T-helper 1 cell treated with Interleukin-12 subunit alpha and Interleukin-12 subunit beta and Interleukin-4 antibody, amounts not matched to agents 30 μg/mL and 1 μg/mL, for 36 hours (primary cell): ENCODE measurements around the gene HCFC1.
A peak's percentile ranks its signal among the peaks of the same experiment; 100 is the strongest.

Experiments used
- H3K27ac Mint-ChIP-seq: one replicate; pipeline ENCODE4 v1.8.0; 2021; ENCODE audit warnings: mild to moderate bottlenecking, mixed read lengths
- H3K27me3 Mint-ChIP-seq: one replicate; pipeline ENCODE4 v1.8.0; 2021; ENCODE audit warnings: low read depth, mixed read lengths
- H3K36me3 Mint-ChIP-seq: one replicate; pipeline ENCODE4 v1.8.0; 2021; ENCODE audit warnings: low read depth, mixed read lengths
- H3K4me1 Mint-ChIP-seq: one replicate; pipeline ENCODE4 v1.8.0; 2021; ENCODE audit warnings: low read depth, mixed read lengths
- H3K4me3 Mint-ChIP-seq: one replicate; pipeline ENCODE4 v1.8.0; 2021; ENCODE audit warnings: mild to moderate bottlenecking, moderate library complexity, mixed read lengths
- H3K9me3 Mint-ChIP-seq: one replicate; pipeline ENCODE4 v1.8.0; 2021; ENCODE audit warnings: mixed read lengths

HCFC1 gene

GRCh38 chrX:153950127-153950526 lies 21.5 kb downstream of the HCFC1 start:
- no peak overlapping the region for H3K27ac Mint-ChIP-seq
- no peak overlapping the region for H3K4me3 Mint-ChIP-seq
- H3K9me3 Mint-ChIP-seq, result no peaks in the 10 kb centered on the region
- peaks cover 11% of the 10 kb centered on the region for H3K4me1 Mint-ChIP-seq
- H3K36me3 Mint-ChIP-seq, result peaks cover 17% of the 10 kb centered on the region
- no peaks in the 10 kb centered on the region for H3K27me3 Mint-ChIP-seq

GRCh38 chrX:153948847-153949805 lies 22.5 kb downstream of the HCFC1 start:
- peak overlapping the region; percentile 25 for H3K4me3 Mint-ChIP-seq
- H3K36me3 Mint-ChIP-seq, result peaks cover 19% of the 10 kb centered on the region
- H3K9me3 Mint-ChIP-seq, result no peaks in the 10 kb centered on the region
- peak overlapping the region; percentile 31 for H3K27ac Mint-ChIP-seq
- peaks cover 14% of the 10 kb centered on the region for H3K4me1 Mint-ChIP-seq
- H3K27me3 Mint-ChIP-seq, result no peaks in the 10 kb centered on the region

- Mint-ChIP-seq H3K27ac (peak overlapping the region; percentile 41), H3K9me3 (no peaks in the 10 kb centered on the region), H3K36me3 (peaks cover 17% of the 10 kb centered on the region), H3K4me3 (no peak overlapping the region), H3K4me1 (peaks cover 14% of the 10 kb centered on the region), H3K27me3 (no peaks in the 10 kb centered on the region)
These were observed 23.6 kb downstream of the HCFC1 start for GRCh38 chrX:153948002-153948466.

- Mint-ChIP-seq H3K4me3 (peak overlapping the region; percentile 3), H3K27ac (peak overlapping the region; percentile 87), H3K4me1 (peaks cover 14% of the 10 kb centered on the region), H3K27me3 (no peaks in the 10 kb centered on the region), H3K36me3 (peaks cover 17% of the 10 kb centered on the region), H3K9me3 (no peaks in the 10 kb centered on the region)
These were observed 24.4 kb downstream of the HCFC1 start for GRCh38 chrX:153947009-153947769.

GRCh38 chrX:153945956-153946943 lies 25.4 kb downstream of the HCFC1 start:
- Mint-ChIP-seq H3K9me3 (no peaks in the 10 kb centered on the region), H3K27me3 (no peaks in the 10 kb centered on the region), H3K27ac (no peak overlapping the region), H3K4me3 (no peak overlapping the region), H3K36me3 (peaks cover 14% of the 10 kb centered on the region), H3K4me1 (peaks cover 16% of the 10 kb centered on the region)

GRCh38 chrX:153944800-153945150 lies 26.8 kb downstream of the HCFC1 start:
- H3K27ac Mint-ChIP-seq, result no peak overlapping the region
- no peaks in the 10 kb centered on the region for H3K27me3 Mint-ChIP-seq
- peaks cover 14% of the 10 kb centered on the region for H3K4me1 Mint-ChIP-seq
- H3K9me3 Mint-ChIP-seq, result no peaks in the 10 kb centered on the region
- H3K4me3 Mint-ChIP-seq, result peak overlapping the region; percentile 85
- H3K36me3 Mint-ChIP-seq, result peaks cover 9% of the 10 kb centered on the region

GRCh38 chrX:153944140-153944799 lies 27.3 kb downstream of the HCFC1 start, which contains the start of gene RENBP:
TSS of gene RENBP (minus strand) at chrX:153944643. CDS start at chrX:153944610, 33 bp downstream.
- peak within 1 kb of the TSS; percentile 75 for H3K27ac Mint-ChIP-seq
- H3K36me3 Mint-ChIP-seq, result peaks cover 8% of the 10 kb centered on the region
- H3K9me3 Mint-ChIP-seq, result no peaks in the 10 kb centered on the region
- H3K4me1 Mint-ChIP-seq, result peaks cover 10% of the 10 kb centered on the region
- H3K4me3 Mint-ChIP-seq, result peak within 1 kb of the TSS; percentile 85
- H3K27me3 Mint-ChIP-seq, result no peaks in the 10 kb centered on the region

- Mint-ChIP-seq H3K36me3 (peaks cover 9% of the 10 kb centered on the region), H3K4me1 (peaks cover 7% of the 10 kb centered on the region), H3K27ac (peak overlapping the region; percentile 63), H3K4me3 (peak overlapping the region; percentile 70), H3K9me3 (no peaks in the 10 kb centered on the region), H3K27me3 (no peaks in the 10 kb centered on the region)
These were observed 30.0 kb downstream of the HCFC1 start for GRCh38 chrX:153941336-153942252.

GRCh38 chrX:153939573-153939972 lies 32.0 kb downstream of the HCFC1 start:
- Mint-ChIP-seq H3K27me3 (no peaks in the 10 kb centered on the region), H3K9me3 (no peaks in the 10 kb centered on the region), H3K27ac (no peak overlapping the region), H3K36me3 (peaks cover 9% of the 10 kb centered on the region), H3K4me3 (no peak overlapping the region), H3K4me1 (peaks cover 8% of the 10 kb centered on the region)

GRCh38 chrX:153938226-153938786 lies 33.3 kb downstream of the HCFC1 start:
- Mint-ChIP-seq H3K9me3 (no peaks in the 10 kb centered on the region), H3K27ac (no peak overlapping the region), H3K27me3 (no peaks in the 10 kb centered on the region), H3K36me3 (peaks cover 7% of the 10 kb centered on the region), H3K4me1 (peaks cover 12% of the 10 kb centered on the region), H3K4me3 (no peak overlapping the region)

- H3K4me1 Mint-ChIP-seq, result peaks cover 12% of the 10 kb centered on the region
- no peaks in the 10 kb centered on the region for H3K9me3 Mint-ChIP-seq
- H3K27ac Mint-ChIP-seq, result no peak overlapping the region
- H3K27me3 Mint-ChIP-seq, result no peaks in the 10 kb centered on the region
- H3K4me3 Mint-ChIP-seq, result no peak overlapping the region
- peaks cover 7% of the 10 kb centered on the region for H3K36me3 Mint-ChIP-seq
These were observed 34.6 kb downstream of the HCFC1 start for GRCh38 chrX:153937056-153937455.

GRCh38 chrX:153935326-153935851 lies 36.2 kb downstream of the HCFC1 start:
- Mint-ChIP-seq H3K4me1 (peaks cover 9% of the 10 kb centered on the region), H3K27ac (peak overlapping the region; percentile 45)

More at GRCh38 chrX:153935326-153935851, 36.2 kb downstream of the HCFC1 start:
- Mint-ChIP-seq H3K9me3 (no peaks in the 10 kb centered on the region), H3K36me3 (peaks cover 11% of the 10 kb centered on the region), H3K4me3 (peak overlapping the region; percentile 67), H3K27me3 (no peaks in the 10 kb centered on the region)
